ENCODE measurements around the gene GRAMD4. TPM values are rescaled to one million over a fixed set of nuclear protein-coding genes. Genes with fewer than 3 reads are reported as not detected.

Gene GRAMD4
- total and polyA plus RNA-seq, 10 of the 15 experiments (the other 5 are each of a cell fraction or from before 2014, with no cell fraction given): 0.21 to 45.5 (median 10.6) TPM

- TF ChIP-seq BCL11A (IDR thresholded peaks at IDR 0.05; ENCODE audit: low read depth, low read length): no peak
- TF ChIP-seq MLLT1 (IDR thresholded peaks at IDR 0.05): no peak
- TF ChIP-seq STAT1 (conservative IDR thresholded peaks at IDR 0.05): no peak
- TF ChIP-seq ZNF622 (IDR thresholded peaks at IDR 0.05): no peak
- no peak for TF ChIP-seq CREM (IDR thresholded peaks at IDR 0.05; ENCODE audit: low read depth)
- no peak for TF ChIP-seq LARP7 (IDR thresholded peaks at IDR 0.05)
- TF ChIP-seq SMC3 (IDR thresholded peaks at IDR 0.05; ENCODE audit: borderline replicate concordance, low read length): no peak
- TF ChIP-seq SIN3A (IDR thresholded peaks at IDR 0.05; ENCODE audit: low read depth, low read length): no peak
- TF ChIP-seq EGR1 (IDR thresholded peaks at IDR 0.05; ENCODE audit: borderline replicate concordance in 1 of 2, low read depth in 2 of 2, low read length in 2 of 2): no peak
- TF ChIP-seq SMARCA5 (IDR thresholded peaks at IDR 0.05): no peak
- no peak for TF ChIP-seq REST (IDR thresholded peaks at IDR 0.05; ENCODE audit: low read depth, low read length)
- no peak for TF ChIP-seq MTA2 (IDR thresholded peaks at IDR 0.05; ENCODE audit: low read depth)
- no peak for TF ChIP-seq MEF2A (IDR thresholded peaks at IDR 0.05; ENCODE audit: insufficient read depth, low read depth, low read length)
- H3K4me2 ChIP-seq (ENCODE audit: control insufficient read depth, insufficient read depth): no peak overlapping the region
- intact Hi-C loops (cut with micrococcal nuclease; ENCODE audit: unreplicated experiment): loop anchor here (10.0 kb wide), 1 partner anchor 178 kb away; no protein-coding TSS in a partner anchor
- WGBS (ENCODE audit: insufficient coverage, insufficient replicate concordance, low lambda C conversion rate, missing lambda C conversion rate): 64% methylated on average over 7 of the region's 7 CpGs
- H3K79me2 ChIP-seq (ENCODE audit: control insufficient read depth, insufficient read depth, low read length): no peaks in the 10 kb centered on the region; the same call in 1 of the 2 replicates
- ATAC-seq (no peak), FAIRE-seq (no peak), DNase-seq (ENCODE audit: low read depth, low spot score) (no peak)
- SMC1A ChIA-PET (ENCODE audit: uncharacterized antibody, unreplicated experiment): no interaction called here
- H3K9ac ChIP-seq (ENCODE audit: control insufficient read depth, insufficient read depth, low read length): no peak overlapping the region
- H3K27ac ChIP-seq (ENCODE audit: control insufficient read depth, insufficient read depth): no peak overlapping the region
- in situ Hi-C loops (cut with MboI): no loop called here
- H3K27me3 ChIP-seq (replicated peaks in 1 of 2; ENCODE audit: control insufficient read depth in 2 of 2, insufficient read depth in 2 of 2, low read length in 1 of 2): no peaks in the 10 kb centered on the region
- RAD21 ChIA-PET (ENCODE audit: unreplicated experiment): no interaction called here
- peaks cover 15% of the 10 kb centered on the region for H3K4me1 ChIP-seq (ENCODE audit: control insufficient read depth, insufficient read depth, low read length)
- POLR2A ChIA-PET: no interaction called here
- no peaks in the 10 kb centered on the region; a peak in 2 of 4 replicates for H3K36me3 ChIP-seq (ENCODE audit: control insufficient read depth in 2 of 2, insufficient read depth in 2 of 2, low read length in 1 of 2)
- CTCF ChIA-PET: no interaction called here
- no peaks in the 10 kb centered on the region for H3K9me3 ChIP-seq (replicated peaks; ENCODE audit: control insufficient read depth, insufficient read depth, low read length)
- H3K4me3 ChIP-seq: no peak overlapping the region
- no TSS peak for BruUV-seq (replicated peaks)
- no peaks in the 10 kb centered on the region for H4K20me1 ChIP-seq (ENCODE audit: control insufficient read depth, insufficient read depth)
- no peak overlapping the region for H2AFZ ChIP-seq (ENCODE audit: control insufficient read depth, low read depth, low read length)
Measured at GRCh38 chr22:46596819-46597218, 23.4 kb upstream of the GRAMD4 start.
